HG02763 (cell line): ENCODE data around the gene KRTAP2-3.
"Not testable (repeated sequence)": the region's sequence is repeated elsewhere in the genome, so short reads cannot be mapped to it uniquely, and the experiment has no call there.

ENCODE experiments used
- ATAC-seq: cut with Tn5 transposase; IDR thresholded peaks from one replicate; pipeline ENCODE4 v1.9.1; 2021; ENCODE audit warnings: mild to moderate bottlenecking, moderate library complexity; ENCODE audit not compliant: unreplicated experiment

Gene KRTAP2-3

GRCh38 chr17:41069031-41069430 lies 9.1 kb upstream of the KRTAP2-3 start:
- ATAC-seq: no peak

GRCh38 chr17:41067281-41067680 lies 7.4 kb upstream of the KRTAP2-3 start:
- ATAC-seq: no peak

- ATAC-seq: no peak
Observed at GRCh38 chr17:41065829-41066624, 6.1 kb upstream of the KRTAP2-3 start, which contains the start of gene KRTAP2-4. TSS of gene KRTAP2-4 (minus strand) at chr17:41065879. CDS start at chr17:41065845, 34 bp downstream.

- not testable (repeated sequence) for ATAC-seq
Observed at GRCh38 chr17:41065016-41065689, 5.2 kb upstream of the KRTAP2-3 start.

- no peak for ATAC-seq
Observed at GRCh38 chr17:41064301-41064700, 4.4 kb upstream of the KRTAP2-3 start.

- no peak for ATAC-seq
Observed at GRCh38 chr17:41063449-41063848, 3.5 kb upstream of the KRTAP2-3 start.

GRCh38 chr17:41061964-41062363 lies 2.0 kb upstream of the KRTAP2-3 start:
- no peak for ATAC-seq

- not testable (repeated sequence) for ATAC-seq
Observed at GRCh38 chr17:41059276-41060051, 450 bp downstream of the KRTAP2-3 start.

GRCh38 chr17:41058741-41059140 lies 1.2 kb downstream of the KRTAP2-3 start:
- no peak for ATAC-seq

GRCh38 chr17:41057547-41057946 lies 2.4 kb downstream of the KRTAP2-3 start:
- ATAC-seq: no peak

- not testable (repeated sequence) for ATAC-seq
Observed at GRCh38 chr17:41055130-41055529, 4.8 kb downstream of the KRTAP2-3 start, which contains the start of gene KRTAP2-2. TSS of gene KRTAP2-2 (minus strand) at chr17:41055230. CDS start at chr17:41055211, 19 bp downstream.

GRCh38 chr17:41054556-41054955 lies 5.4 kb downstream of the KRTAP2-3 start:
- not testable (repeated sequence) for ATAC-seq

- ATAC-seq: no peak
Observed at GRCh38 chr17:41054025-41054424, 5.9 kb downstream of the KRTAP2-3 start.

GRCh38 chr17:41052566-41052965 lies 7.3 kb downstream of the KRTAP2-3 start:
- no peak for ATAC-seq

- ATAC-seq: no peak
Observed at GRCh38 chr17:41049110-41049509, 10.8 kb downstream of the KRTAP2-3 start.

- ATAC-seq: no peak
Observed at GRCh38 chr17:41048441-41048840, 11.5 kb downstream of the KRTAP2-3 start.

- not testable (repeated sequence) for ATAC-seq
Observed at GRCh38 chr17:41046735-41047465, 13.0 kb downstream of the KRTAP2-3 start, which contains the start of gene KRTAP2-1. TSS of gene KRTAP2-1 (minus strand) at chr17:41047316. CDS start at chr17:41047267, 49 bp downstream.

- no peak for ATAC-seq
Observed at GRCh38 chr17:41042953-41043352, 17.0 kb downstream of the KRTAP2-3 start.

GRCh38 chr17:41040783-41041571 lies 18.9 kb downstream of the KRTAP2-3 start, which contains the start of gene KRTAP1-1:
TSS of gene KRTAP1-1 (minus strand) at chr17:41041450. CDS start at chr17:41041397, 53 bp downstream.
- not testable (repeated sequence) for ATAC-seq
